ENCODE results near the gene PFKFB3.

PFKFB3 gene

DNA sequence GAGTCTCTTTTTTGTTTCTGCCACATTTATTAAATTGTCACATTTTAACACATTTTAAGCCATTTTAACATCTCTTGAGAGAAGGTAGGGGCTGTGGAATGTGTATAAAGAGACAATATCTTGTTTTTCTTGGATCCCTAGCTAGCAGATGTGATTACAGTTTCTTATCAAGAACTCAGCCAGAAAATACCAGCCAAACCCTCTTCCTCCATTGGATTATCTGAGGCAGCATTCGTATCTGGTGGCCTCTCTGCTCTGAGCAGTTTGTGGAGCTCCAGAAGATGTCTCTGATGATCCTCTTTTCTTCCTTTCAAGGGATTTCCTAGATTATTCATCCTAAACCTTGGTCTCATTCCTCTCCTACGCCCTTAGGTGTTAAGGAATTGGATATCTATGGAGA lies 35.3 kb upstream of the PFKFB3 start:
- CTCF ChIA-PET: interaction anchor here (0.6 to 1.4 kb wide), 5 partner anchors 11 to 235 kb away, joined by 3 to 4 read pairs (median 3); partner anchors contain the start of gene PFKFB3
- Histone ChIP-seq H3K27ac (ENCODE audit: extremely low read depth, low read depth, low read length) (no peak overlapping the region), H3K36me3 (ENCODE audit: control insufficient read depth in 2 of 2, insufficient read depth in 1 of 2, low read length in 2 of 2) (peaks cover 9 to 27% of the 10 kb centered on the region in 2 experiments; a peak in 2 of 3 replicates)

More for the DNA sequence above, 35.3 kb upstream of the PFKFB3 start:
- TF ChIP-seq ZNF274 (IDR thresholded peaks at IDR 0.05; ENCODE audit: low read length) (no peak), ZNF274 (tag by site-specific recombination; IDR thresholded peaks at IDR 0.05; ENCODE audit: borderline replicate concordance) (no peak), ZNF37A (tag by site-specific recombination; IDR thresholded peaks at IDR 0.05) (no peak), PRDM6 (tag by site-specific recombination; IDR thresholded peaks at IDR 0.05) (no peak), ZNF24 (tag by site-specific recombination; IDR thresholded peaks at IDR 0.05) (no peak), ZNF174 (tag by site-specific recombination; IDR thresholded peaks at IDR 0.05) (no peak), SALL2 (tag by site-specific recombination; IDR thresholded peaks at IDR 0.05; ENCODE audit: borderline replicate concordance) (no peak), BCL6B (tag by site-specific recombination; IDR thresholded peaks at IDR 0.05) (no peak), ZNF645 (tag by site-specific recombination; IDR thresholded peaks at IDR 0.05) (no peak), ZNF423 (tag by site-specific recombination; IDR thresholded peaks at IDR 0.05) (no peak), ZNF2 (tag by site-specific recombination; IDR thresholded peaks at IDR 0.05) (no peak), ZNF366 (tag by site-specific recombination; conservative IDR thresholded peaks at IDR 0.05) (no peak), ZNF221 (tag by site-specific recombination; IDR thresholded peaks at IDR 0.05; ENCODE audit: borderline replicate concordance) (no peak), PRDM1 (tag by site-specific recombination; IDR thresholded peaks at IDR 0.05) (no peak), ZNF433 (tag by site-specific recombination; IDR thresholded peaks at IDR 0.05; ENCODE audit: low read depth) (no peak), HIC1 (tag by site-specific recombination; IDR thresholded peaks at IDR 0.05) (no peak), ZBTB10 (tag by site-specific recombination; IDR thresholded peaks at IDR 0.05) (no peak), ZNF121 (tag by site-specific recombination; IDR thresholded peaks at IDR 0.05) (no peak), TSHZ1 (tag by site-specific recombination; IDR thresholded peaks at IDR 0.05; ENCODE audit: borderline replicate concordance) (no peak), HOXC10 (CRISPR knock-in tag; IDR thresholded peaks at IDR 0.05) (no peak), SP2 (tag by site-specific recombination; IDR thresholded peaks at IDR 0.05) (no peak)
- Histone ChIP-seq H3K4me1 (ENCODE audit: control insufficient read depth, insufficient read depth, low read length) (peaks cover 7% of the 10 kb centered on the region), H3K4me3 (ENCODE audit: low read depth, low read length) (no peak overlapping the region), H3K9me3 (ENCODE audit: control insufficient read depth, insufficient read depth, low read depth, low read length) (no peaks in the 10 kb centered on the region)
- POLR2A ChIA-PET: interaction anchor here (1.6 to 1.8 kb wide), 2 partner anchors 23 to 35 kb away, joined by 4 to 5 read pairs; no protein-coding TSS in a partner anchor
